Cardiac atrium fibroblast (primary cell): ENCODE data around the gene SENP2. TPM values are rescaled to one million over a fixed set of nuclear protein-coding genes. Genes with fewer than 3 reads are reported as not detected.

Experiments used
- total RNA-seq: library from RNA; depleted of rRNA; stranded (reverse); fragments of >200 nt; gene quantifications from 2 replicates; pipeline ENCODE4 v1.2.3, GENCODE V29; 2015

SENP2 gene
- 27.4 and 30.9 TPM in 2 replicates for total RNA-seq

DNA sequence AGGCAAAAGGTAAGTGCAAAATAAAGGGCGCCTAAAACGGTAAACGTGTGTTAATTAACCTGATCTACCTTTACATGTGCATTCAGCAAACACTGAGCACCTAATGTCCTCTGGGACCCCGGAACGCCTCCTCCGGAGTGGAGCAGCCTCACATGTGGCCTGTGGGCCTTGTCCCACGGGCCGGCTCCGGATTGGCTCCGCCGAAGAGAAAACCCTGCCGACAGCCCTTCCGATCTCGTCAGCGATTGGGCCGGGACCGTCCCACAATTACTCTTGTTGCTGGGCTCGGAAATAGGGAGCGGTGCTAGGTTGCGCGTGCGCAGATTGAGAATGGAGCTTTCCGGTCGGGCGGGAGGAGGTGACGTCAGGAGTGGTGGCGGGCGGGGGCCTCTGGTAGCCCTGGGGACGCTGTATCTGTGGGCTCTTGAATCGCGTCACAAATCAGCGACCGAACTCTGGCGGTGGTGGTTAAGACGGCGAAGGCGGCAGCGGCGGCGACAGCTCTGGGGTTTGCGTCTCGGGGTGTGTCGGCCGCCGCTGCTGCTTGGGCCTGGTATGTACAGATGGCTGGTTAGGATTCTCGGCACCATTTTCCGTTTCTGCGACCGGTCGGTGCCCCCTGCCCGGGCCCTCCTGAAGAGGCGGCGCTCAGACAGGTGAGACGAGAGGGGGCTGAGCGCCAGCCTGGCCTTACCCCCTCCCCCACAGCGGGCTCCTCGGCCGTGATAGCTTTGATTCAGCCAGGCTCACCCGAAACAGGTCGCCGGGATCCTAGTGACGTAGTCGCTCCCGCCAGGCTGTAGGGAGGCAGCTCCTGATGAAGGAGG, at the start of gene SENP2:
SENP2 (plus strand) TSS at position 437 of the 827 bp plus-strand sequence; CDS start at position 556, 119 bp downstream.

DNA sequence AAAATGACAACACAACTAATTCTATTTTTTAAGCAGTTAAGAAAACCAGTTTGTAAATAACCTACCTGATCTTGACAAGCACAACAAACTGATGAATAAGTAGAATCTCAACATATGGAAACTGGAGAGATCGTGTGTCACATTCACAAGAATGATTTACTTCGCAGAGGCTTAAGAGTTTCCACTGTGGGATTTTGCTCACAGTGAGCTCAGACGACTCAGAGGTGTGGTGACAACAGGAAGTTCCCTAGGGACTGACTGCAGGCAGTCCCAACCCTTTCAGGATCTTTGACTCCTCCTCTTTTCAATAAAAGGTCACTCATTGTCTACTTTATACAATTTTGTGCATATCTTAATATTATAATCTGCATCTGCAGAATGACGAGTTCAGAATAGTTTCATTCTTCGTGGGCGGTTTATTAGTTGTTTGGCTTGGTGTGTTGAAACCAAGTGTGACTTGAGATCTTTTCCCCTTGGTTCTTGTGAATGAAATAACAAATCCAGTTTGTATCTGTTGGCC, 33.7 kb upstream of the SENP2 start, which contains the start of gene LIPH:
LIPH (minus strand) TSS at position 231 of the 520 bp plus-strand sequence; CDS start at position 114, 117 bp downstream.

Other genes with a start within 250 kb of the SENP2 start
- gene MAP3K13, start 223.2 kb upstream of the SENP2 start, total RNA-seq = 17.7 and 24.4 TPM in 2 replicates
- gene TMEM41A, start 87.3 kb upstream of the SENP2 start, total RNA-seq = 8.1 and 10.7 TPM in 2 replicates
- 5.2 and 6.5 TPM in 2 replicates for gene LIPH, start 33.7 kb upstream of the SENP2 start, total RNA-seq
- 42.4 and 67.0 TPM in 2 replicates for gene IGF2BP2, start 238.7 kb downstream of the SENP2 start, total RNA-seq